HG03469 (cell line): ENCODE measurements around the gene SIGLEC9.

Experiments
- ATAC-seq: cut with Tn5 transposase; IDR thresholded peaks from one replicate; pipeline ENCODE4 v1.9.1; 2021; ENCODE audit warnings: mild to moderate bottlenecking, moderate library complexity, moderate number of reproducible peaks; ENCODE audit not compliant: unreplicated experiment

Gene SIGLEC9

GRCh38 chr19:51124729-51125128, at the start of gene SIGLEC9:
Gene SIGLEC9, plus strand, starts transcription at chr19:51124906. Its CDS starts 69 bp downstream, at chr19:51124975.
- no peak for ATAC-seq

DNA sequence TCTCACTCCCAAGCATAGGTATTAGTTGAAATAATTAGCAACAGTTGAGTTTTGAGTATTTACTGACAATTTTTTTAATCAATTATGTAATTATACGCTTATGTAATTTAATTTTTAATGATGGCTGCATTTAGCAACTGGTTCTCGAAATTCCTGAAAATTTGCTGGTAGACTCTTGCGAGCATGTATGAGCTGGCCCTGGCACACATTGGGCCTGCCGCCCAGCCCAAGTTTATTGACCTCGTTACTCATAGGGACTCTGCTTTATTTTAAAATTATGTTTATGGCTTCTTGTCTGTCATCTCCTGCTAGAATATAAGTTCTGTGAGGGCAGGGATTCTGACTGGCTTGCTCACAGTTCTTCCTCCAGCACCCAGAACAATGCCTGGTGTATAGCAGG, 48.7 kb upstream of the SIGLEC9 start:
- no peak for ATAC-seq

GRCh38 chr19:51076631-51077213, 48.0 kb upstream of the SIGLEC9 start:
- ATAC-seq = no peak

- ATAC-seq = no peak
Observed at GRCh38 chr19:51078104-51078503, 46.6 kb upstream of the SIGLEC9 start.

GRCh38 chr19:51078731-51079130, 46.0 kb upstream of the SIGLEC9 start:
- ATAC-seq = no peak

DNA sequence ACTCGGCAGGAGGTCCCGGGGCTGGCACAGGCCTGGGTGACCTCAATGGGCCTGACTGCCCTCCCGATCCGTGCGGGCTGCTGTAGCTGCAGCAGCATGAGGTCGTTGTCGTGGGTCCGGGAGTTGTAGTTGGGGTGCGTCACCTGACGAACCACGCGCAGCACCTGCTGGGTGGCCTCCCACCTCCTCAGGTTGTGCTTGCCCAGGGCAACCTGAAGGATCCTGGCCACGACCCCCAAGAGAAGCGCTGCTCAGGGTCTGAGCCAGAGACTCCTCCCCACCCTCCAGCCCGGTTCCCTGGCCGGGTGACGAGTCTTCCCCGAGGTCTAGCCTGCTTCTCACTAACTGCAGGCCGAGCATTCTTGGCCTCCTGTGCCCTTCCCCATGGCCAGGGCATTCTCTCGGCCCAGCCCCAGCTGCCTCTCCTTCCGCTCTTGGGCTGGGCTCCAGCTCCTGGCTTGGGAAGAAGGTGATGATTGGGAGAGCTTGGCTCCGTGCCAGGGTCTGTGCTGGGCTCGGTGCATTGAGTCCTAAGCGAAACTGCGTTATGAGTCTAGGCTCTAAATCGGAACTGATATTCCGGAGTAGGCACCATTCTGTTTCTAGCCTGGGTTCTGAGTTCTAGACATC, 45.1 kb upstream of the SIGLEC9 start:
- no peak for ATAC-seq

GRCh38 chr19:51081476-51081875, 43.2 kb upstream of the SIGLEC9 start:
- ATAC-seq = no peak

GRCh38 chr19:51082611-51083010, 42.1 kb upstream of the SIGLEC9 start, which contains the start of gene KLK14:
Gene KLK14, minus strand, starts transcription at chr19:51082887. Its CDS starts 273 bp downstream, at chr19:51082614.
- no peak for ATAC-seq

GRCh38 chr19:51083181-51083580, 41.5 kb upstream of the SIGLEC9 start:
- ATAC-seq = no peak

DNA sequence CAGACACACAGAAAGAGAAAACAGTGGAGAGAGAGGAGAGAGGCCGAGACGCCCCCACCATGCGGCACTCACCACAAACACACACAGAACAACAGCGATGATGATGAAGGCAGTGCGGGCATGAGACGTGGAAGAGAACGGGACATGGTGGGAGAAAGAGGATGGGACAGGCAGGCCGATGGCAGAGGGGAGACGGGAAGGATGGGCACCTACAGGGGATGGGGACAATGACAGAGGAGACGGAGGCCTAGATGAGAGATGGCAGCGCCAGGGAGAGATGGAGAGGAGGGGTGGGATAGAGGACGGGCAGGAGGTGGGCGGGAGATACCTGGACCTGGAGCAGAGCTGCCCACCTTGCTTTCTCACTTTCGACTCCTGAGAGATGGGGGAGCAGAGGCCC, 40.9 kb upstream of the SIGLEC9 start:
- no peak for ATAC-seq

DNA sequence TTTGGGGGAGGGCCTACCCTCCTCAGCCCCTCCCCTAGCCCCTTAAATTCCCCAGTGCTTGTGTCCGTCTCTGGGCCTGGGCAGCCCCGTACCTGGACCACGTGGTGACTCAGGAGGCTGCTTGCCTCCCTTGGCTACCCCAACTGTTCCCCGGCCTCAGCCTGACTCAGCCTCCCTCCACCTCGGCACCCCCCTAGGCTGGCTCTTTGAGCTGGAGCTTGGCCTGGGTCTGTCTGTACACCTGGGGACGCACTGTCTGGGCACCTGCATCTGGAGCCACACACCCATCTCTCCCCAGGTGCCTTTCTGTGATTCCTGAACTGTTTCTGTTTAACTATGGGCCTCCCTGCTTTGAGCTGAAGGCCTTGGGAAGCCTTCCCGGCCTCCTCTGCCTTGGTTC, 40.2 kb upstream of the SIGLEC9 start:
- no peak for ATAC-seq

GRCh38 chr19:51086153-51086850, 38.4 kb upstream of the SIGLEC9 start:
- no peak for ATAC-seq

- ATAC-seq = no peak
Observed at GRCh38 chr19:51089786-51090185, 34.9 kb upstream of the SIGLEC9 start.

DNA sequence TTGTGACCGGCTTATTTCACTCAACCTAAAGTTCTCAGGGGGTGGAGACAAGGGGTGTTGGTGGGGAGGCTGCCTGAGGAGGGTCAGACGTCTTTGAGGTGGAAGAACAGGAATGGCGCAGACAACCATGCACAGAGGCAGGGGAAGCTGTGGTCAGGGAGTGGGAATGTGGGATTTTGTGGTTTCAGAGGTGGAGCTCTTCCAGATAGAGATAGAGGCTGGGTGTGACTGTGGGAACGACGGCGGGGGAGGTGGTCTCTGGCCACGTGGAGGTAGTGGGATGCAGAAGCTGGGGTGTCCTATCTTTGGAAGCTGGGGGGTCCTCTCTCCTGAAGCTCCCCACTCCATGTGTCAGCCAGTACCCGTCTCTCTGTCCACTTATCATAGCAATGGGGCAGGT, 34.2 kb upstream of the SIGLEC9 start:
- no peak for ATAC-seq

DNA sequence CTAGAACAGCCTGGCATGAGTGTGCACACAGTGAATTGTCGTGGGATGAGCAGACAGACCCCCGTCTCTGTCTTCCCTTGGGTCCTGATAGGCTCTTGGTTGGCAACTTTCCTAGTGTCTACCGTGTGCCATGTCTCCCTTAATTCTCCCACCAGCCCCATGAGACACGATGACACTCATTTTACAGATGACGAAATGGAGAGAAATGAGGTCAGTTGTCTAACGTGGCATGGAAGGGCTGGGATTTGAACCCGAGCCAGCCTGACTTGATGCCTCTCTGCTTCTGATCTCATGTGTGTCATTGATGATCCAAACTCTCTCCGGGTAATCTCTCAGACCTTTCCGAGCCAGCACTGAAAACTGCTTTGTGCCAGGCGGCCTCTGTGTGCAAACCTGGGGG, 33.6 kb upstream of the SIGLEC9 start:
- no peak for ATAC-seq

DNA sequence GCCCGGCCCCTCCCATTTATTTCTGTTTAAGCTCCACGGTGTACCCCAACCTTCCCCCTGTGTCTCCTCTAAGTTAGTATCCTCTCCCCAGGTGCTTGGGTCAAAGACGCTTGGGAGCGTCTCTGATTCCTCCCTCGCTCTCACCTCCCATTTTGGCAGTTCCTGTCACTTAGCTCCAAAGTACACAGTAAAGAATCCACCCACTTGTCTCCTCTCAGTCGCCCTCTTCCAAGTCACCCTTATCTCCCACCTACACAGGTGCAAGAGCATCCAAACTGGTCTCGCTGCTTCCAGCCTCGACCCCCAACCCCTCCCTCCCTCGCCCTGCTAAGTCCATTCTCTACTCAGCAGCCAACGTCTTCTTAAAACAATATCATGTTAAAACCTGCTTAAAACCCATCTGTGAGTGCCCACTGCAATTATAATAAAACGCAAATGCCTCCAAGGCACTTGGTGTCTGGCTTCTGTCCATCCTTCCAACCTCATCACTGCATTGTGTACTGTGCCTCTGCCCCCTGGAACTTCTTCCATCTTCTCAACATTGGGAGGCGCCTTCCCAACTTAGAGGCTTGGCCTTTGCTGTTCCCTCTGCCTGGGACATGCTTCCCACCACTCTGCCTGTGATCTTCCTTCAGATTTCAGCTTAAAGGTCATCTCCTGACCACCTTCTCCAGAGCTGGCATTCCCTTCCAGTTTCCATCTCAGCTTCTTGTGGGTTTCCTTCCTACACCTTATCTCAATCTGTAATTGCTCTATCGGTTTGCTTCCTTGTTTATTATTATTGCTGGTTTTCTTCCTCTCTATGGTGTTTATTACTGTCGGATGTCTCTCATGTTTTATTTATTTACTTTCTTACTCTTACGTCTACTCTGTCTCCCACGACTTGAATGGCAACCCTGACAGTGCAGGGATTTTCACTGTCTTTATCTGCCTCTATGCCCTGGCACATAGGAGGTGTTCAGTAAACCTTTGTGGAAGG, 32.5 kb upstream of the SIGLEC9 start:
- ATAC-seq = no peak

DNA sequence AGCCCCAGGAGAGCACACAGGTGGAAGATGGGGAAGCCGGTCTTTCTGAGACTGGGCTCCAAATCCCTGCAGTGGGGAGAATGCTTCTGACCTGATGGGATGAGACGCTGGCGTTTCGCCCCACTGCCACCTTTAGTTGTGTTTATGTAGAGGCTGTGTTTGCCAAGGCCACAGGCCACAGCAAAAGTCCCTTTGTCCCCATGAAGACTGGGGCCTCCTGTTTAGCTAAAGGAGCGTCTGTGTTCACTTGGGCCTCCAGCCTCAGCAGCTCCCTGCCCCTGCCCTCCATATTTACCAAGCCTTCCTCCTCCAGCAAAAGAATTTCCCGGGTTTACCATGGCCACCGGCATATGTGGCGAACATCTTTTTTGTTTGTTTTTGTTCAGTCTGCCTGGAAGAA, 31.6 kb upstream of the SIGLEC9 start:
- no peak for ATAC-seq

- no peak for ATAC-seq
Observed at GRCh38 chr19:51093510-51094345, 31.0 kb upstream of the SIGLEC9 start.

GRCh38 chr19:51094696-51095279, 29.9 kb upstream of the SIGLEC9 start:
- no peak for ATAC-seq
